Adrenal gland (tissue), 12 donors: ENCODE measurements around the gene ACSS3. TPM values are rescaled to one million over a fixed set of nuclear protein-coding genes. Genes with fewer than 3 reads are reported as not detected.

Experiments used
- DNase-seq, 7 donors: peaks; one replicate each; pipeline ENCODE4 v3.0.0-alpha.2; 2019 to 2020
- H3K27ac ChIP-seq, 5 donors: fragments of 200-600 bp; sonication (generic) in 4 of 5; 1 replicate in 3 of 5; 2 replicates in 2 of 5; pipeline versions ENCODE4 v1.5.1 to v1.8.0; 2016 to 2020; ENCODE audit warnings: mild to moderate bottlenecking in 1 of 5
- H3K27me3 ChIP-seq: fragments of 200-600 bp; 2 replicates; pipeline ENCODE4 v1.8.0; 2021
- H3K36me3 ChIP-seq, 2 donors: fragments of 200-600 bp; replicated peaks in 1 of 2; 1 replicate in 1 of 2; 2 replicates in 1 of 2; pipeline versions ENCODE4 v1.5.1 to v1.8.0; 2018 to 2022
- H3K4me1 ChIP-seq, 2 donors: fragments of 200-600 bp; replicated peaks in 1 of 2; 1 replicate in 1 of 2; 2 replicates in 1 of 2; pipeline versions ENCODE4 v1.5.1 to v1.8.0; 2018 to 2021
- H3K4me3 ChIP-seq, 4 donors: fragments of 200-600 bp; sonication (generic) in 3 of 4; one replicate each; pipeline ENCODE4 v1.5.1; 2016 to 2018
- H3K9me3 ChIP-seq, 3 donors: fragments of 200-600 bp; sonication (generic) in 1 of 3; replicated peaks in 1 of 3; 1 replicate in 2 of 3; 2 replicates in 1 of 3; pipeline versions ENCODE4 v1.5.1 to v1.8.0; 2016 to 2021
- POLR2A ChIP-seq, 2 donors: fragments of 450-650 bp; IDR thresholded peaks; one replicate each; pipeline ENCODE4 v1.6.1; 2017; ENCODE audit warnings: antibody characterized with exemption in 2 of 2, mild to moderate bottlenecking in 2 of 2, moderate library complexity in 1 of 2
- WGBS, 4 donors: extraction: QIAGEN DNeasy Blood & Tissue Kit in 2 of 4; methylation state at CpG; one replicate each; pipeline versions ENCODE4 v1.1.5 to v1.1.7; 2013 to 2017; 5-methylcytosine and 5-hydroxymethylcytosine counted together
- intact Hi-C, 2 donors: fragments of 100-400 bp; cut with DNase I; formaldehyde crosslinking; loops; one replicate each; pipeline versions ENCODE4 v1.14.1 to v1.15.0; 2022 to 2023
- polyA plus RNA-seq, 3 donors: library from polyadenylated mRNA; stranded (reverse); fragments of 200-250 nt in 2 of 3; fragments of 350-450 nt in 1 of 3; fragmentation: Illumina TruSeq in 1 of 3; extraction: RNeasy Lipid Tissue Mini Kit (QIAGEN cat#74804) in 1 of 3; gene quantifications; one replicate each; pipeline ENCODE4 v1.2.3, GENCODE V29; 2013 to 2014
- total RNA-seq, 9 donors: library from RNA; depleted of rRNA in 4 of 9; stranded (reverse); fragments of >200 nt in 4 of 9; fragments of 120-200 nt in 1 of 9; fragmentation: NEBNext Ultra II Directional in 1 of 9; extraction: Animal tissue kit (Norgen Biotek cat#: 25700) in 1 of 9; gene quantifications; one replicate each; pipeline versions ENCODE4 v1.1.0 to v1.2.4, GENCODE V29; 2013 to 2023
- TF ChIP-seq, protein P1 (sequence below), 6 experiments: fragments of 450-650 bp in 4 of 6; fragments of 200-600 bp in 2 of 6; sonication (generic) in 1 of 6; IDR thresholded peaks; 1 replicate in 5 of 6; 2 replicates in 1 of 6; pipeline versions ENCODE4 v1.5.1 to v1.8.0; 2016 to 2021; ENCODE audit warnings: antibody characterized with exemption in 6 of 6, mild to moderate bottlenecking in 2 of 6, moderate library complexity in 1 of 6
- donor health status: healthy with polysubstance abuse.
- donor health status: Bipolar disorder and iron deficiency.
- donor health status: DM: yes; HTN: yes; CAD: no.
- donor health status: DM: no; HTN: no; CAD: no.
- donor health status: DM: no; HTN: no; CAD: no.
- donor health status: DM: yes; HTN: yes; CAD: no.

The ACSS3 gene
- total and polyA plus RNA-seq, 12 donors = 5.3 to 90.0 (median 36.1) TPM

GRCh38 chr12:81284137-81284536, 206.3 kb downstream of the ACSS3 start:
- H3K27me3 ChIP-seq = no peaks in the 10 kb centered on the region
- WGBS, 4 donors = 48 to 58% (median 50%) methylated on average over 3 of the region's 3 CpGs
- H3K27ac ChIP-seq = no peak overlapping the region
- H3K4me3 ChIP-seq = no peak overlapping the region
- H3K4me1 ChIP-seq = no peaks in the 10 kb centered on the region
- TF ChIP-seq POLR2A (IDR thresholded peaks at IDR 0.05) = no peak
- TF ChIP-seq, protein P1, sequence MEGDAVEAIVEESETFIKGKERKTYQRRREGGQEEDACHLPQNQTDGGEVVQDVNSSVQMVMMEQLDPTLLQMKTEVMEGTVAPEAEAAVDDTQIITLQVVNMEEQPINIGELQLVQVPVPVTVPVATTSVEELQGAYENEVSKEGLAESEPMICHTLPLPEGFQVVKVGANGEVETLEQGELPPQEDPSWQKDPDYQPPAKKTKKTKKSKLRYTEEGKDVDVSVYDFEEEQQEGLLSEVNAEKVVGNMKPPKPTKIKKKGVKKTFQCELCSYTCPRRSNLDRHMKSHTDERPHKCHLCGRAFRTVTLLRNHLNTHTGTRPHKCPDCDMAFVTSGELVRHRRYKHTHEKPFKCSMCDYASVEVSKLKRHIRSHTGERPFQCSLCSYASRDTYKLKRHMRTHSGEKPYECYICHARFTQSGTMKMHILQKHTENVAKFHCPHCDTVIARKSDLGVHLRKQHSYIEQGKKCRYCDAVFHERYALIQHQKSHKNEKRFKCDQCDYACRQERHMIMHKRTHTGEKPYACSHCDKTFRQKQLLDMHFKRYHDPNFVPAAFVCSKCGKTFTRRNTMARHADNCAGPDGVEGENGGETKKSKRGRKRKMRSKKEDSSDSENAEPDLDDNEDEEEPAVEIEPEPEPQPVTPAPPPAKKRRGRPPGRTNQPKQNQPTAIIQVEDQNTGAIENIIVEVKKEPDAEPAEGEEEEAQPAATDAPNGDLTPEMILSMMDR (IDR thresholded peaks at IDR 0.05) = no peak
- no peak for DNase-seq
- H3K36me3 ChIP-seq = no peaks in the 10 kb centered on the region
- H3K9me3 ChIP-seq = no peaks in the 10 kb centered on the region
- intact Hi-C loops = no loop called here

GRCh38 chr12:81288651-81289050, 210.8 kb downstream of the ACSS3 start:
- Histone ChIP-seq H3K4me3 (no peak overlapping the region), H3K36me3 (no peaks in the 10 kb centered on the region), H3K27me3 (no peaks in the 10 kb centered on the region), H3K4me1 (no peaks in the 10 kb centered on the region), H3K9me3 (no peaks in the 10 kb centered on the region), H3K27ac (no peak overlapping the region)
- no peak for DNase-seq
- intact Hi-C loops = no loop called here
- TF ChIP-seq, protein P1 (IDR thresholded peaks at IDR 0.05) = no peak
- no peak for TF ChIP-seq POLR2A (IDR thresholded peaks at IDR 0.05)

DNA sequence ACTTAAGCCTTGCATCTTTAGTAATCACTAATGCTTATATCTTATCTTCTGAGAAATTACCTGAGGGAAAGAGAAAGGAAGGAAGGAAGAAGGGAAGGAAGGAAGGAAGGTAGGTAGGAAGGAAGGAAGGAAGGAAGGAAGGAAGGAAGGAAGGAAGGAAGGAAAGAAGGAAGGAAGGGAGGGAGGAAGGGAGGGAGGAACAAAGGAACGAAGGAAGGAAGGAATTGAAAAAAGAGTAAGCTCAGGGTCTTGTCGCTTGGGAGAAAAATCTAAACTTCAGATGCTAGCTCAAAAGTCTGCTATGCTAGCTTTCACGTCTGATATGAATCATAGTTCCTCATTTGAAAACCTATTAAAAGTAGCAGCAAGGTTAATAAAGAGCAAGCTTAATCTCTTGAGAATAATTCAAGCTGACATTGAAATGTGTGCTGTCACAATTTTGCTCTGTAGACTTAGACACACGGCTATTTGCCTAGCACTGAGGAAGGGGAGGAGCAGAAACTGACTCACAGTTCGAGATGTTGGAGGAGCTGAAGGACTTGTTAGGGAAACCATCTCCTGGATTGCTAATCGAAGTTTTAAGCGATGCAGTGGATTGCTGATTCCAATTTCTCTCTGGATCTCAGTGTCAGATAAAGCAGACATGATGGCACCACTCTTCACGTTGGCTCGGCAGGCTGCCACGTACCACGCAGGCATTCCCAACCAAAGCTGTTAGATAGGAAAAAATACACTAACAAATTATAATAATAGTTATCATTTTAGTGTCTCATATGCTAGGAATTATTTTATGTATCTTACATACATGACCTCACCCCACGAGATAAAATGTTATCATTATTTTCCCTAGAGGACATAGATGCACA, 216.7 kb downstream of the ACSS3 start:
- no peaks in the 10 kb centered on the region for H3K9me3 ChIP-seq
- DNase-seq = no peak
- no peaks in the 10 kb centered on the region for H3K27me3 ChIP-seq
- intact Hi-C loops = no loop called here
- no peaks in the 10 kb centered on the region for H3K36me3 ChIP-seq
- no peak overlapping the region for H3K27ac ChIP-seq
- TF ChIP-seq, protein P1 (IDR thresholded peaks at IDR 0.05) = no peak
- TF ChIP-seq POLR2A (IDR thresholded peaks at IDR 0.05) = no peak
- 56 to 62% (median 60%) methylated on average over 12 of the region's 12 CpGs for WGBS, 4 donors
- H3K4me1 ChIP-seq = no peaks in the 10 kb centered on the region
- H3K4me3 ChIP-seq = no peak overlapping the region

- no peaks in the 10 kb centered on the region for H3K27me3 ChIP-seq
- WGBS, 4 donors = 76 to 80% (median 77%) methylated on average over 3 of the region's 3 CpGs
- no peak overlapping the region for H3K27ac ChIP-seq
- intact Hi-C loops = no loop called here
- H3K36me3 ChIP-seq = no peaks in the 10 kb centered on the region
- no peak for TF ChIP-seq POLR2A (IDR thresholded peaks at IDR 0.05)
- TF ChIP-seq, protein P1 (IDR thresholded peaks at IDR 0.05) = no peak
- H3K9me3 ChIP-seq = no peaks in the 10 kb centered on the region
- DNase-seq = no peak
- H3K4me3 ChIP-seq = no peak overlapping the region
- no peaks in the 10 kb centered on the region for H3K4me1 ChIP-seq
These were observed 217.4 kb downstream of the ACSS3 start for GRCh38 chr12:81295251-81295650.
